CD1c-positive myeloid dendritic cell (primary cell): ENCODE measurements around the gene MASP1.

ENCODE experiments used
- DNase-seq: peaks from one replicate; pipeline ENCODE4 v3.0.0-alpha.2; 2016; ENCODE audit errors: extremely low spot score

The MASP1 gene

GRCh38 chr3:187293516-187294430 lies 2.2 kb upstream of the MASP1 start:
- peak; percentile 18 for DNase-seq

- DNase-seq, result no peak
Observed at GRCh38 chr3:187292631-187293515, 1.3 kb upstream of the MASP1 start.

- DNase-seq, result no peak
Observed at GRCh38 chr3:187292181-187292580, 644 bp upstream of the MASP1 start.

GRCh38 chr3:187291001-187291511 lies 481 bp downstream of the MASP1 start:
- no peak for DNase-seq

GRCh38 chr3:187290503-187290902 lies 1.0 kb downstream of the MASP1 start:
- no peak for DNase-seq

- DNase-seq, result no peak
Observed at GRCh38 chr3:187288855-187289605, 2.5 kb downstream of the MASP1 start.

- DNase-seq, result peak; percentile 78
Observed at GRCh38 chr3:187288131-187288854, 3.2 kb downstream of the MASP1 start.

- no peak for DNase-seq
Observed at GRCh38 chr3:187287256-187287655, 4.3 kb downstream of the MASP1 start.

- DNase-seq, result no peak
Observed at GRCh38 chr3:187286467-187287059, 5.0 kb downstream of the MASP1 start.

GRCh38 chr3:187281191-187281714 lies 10.3 kb downstream of the MASP1 start:
- no peak for DNase-seq

GRCh38 chr3:187280644-187281043 lies 10.9 kb downstream of the MASP1 start:
- no peak for DNase-seq

GRCh38 chr3:187277129-187277462 lies 14.4 kb downstream of the MASP1 start:
- DNase-seq, result no peak

- DNase-seq, result no peak
Observed at GRCh38 chr3:187276397-187277128, 15.0 kb downstream of the MASP1 start.

GRCh38 chr3:187274977-187275338 lies 16.6 kb downstream of the MASP1 start:
- no peak for DNase-seq

- DNase-seq, result no peak
Observed at GRCh38 chr3:187274315-187274976, 17.1 kb downstream of the MASP1 start.

GRCh38 chr3:187271582-187271981 lies 20.0 kb downstream of the MASP1 start:
- no peak for DNase-seq

- no peak for DNase-seq
Observed at GRCh38 chr3:187269486-187269885, 22.1 kb downstream of the MASP1 start.

- DNase-seq, result no peak
Observed at GRCh38 chr3:187267306-187267705, 24.2 kb downstream of the MASP1 start.

GRCh38 chr3:187266691-187267090 lies 24.8 kb downstream of the MASP1 start:
- DNase-seq, result no peak
